GM12891 (cell line): ENCODE measurements around the gene TEC.
A peak's percentile ranks its signal among the peaks of the same experiment; 100 is the strongest.

Experiments used
- DNase-seq: peaks from one replicate; pipeline ENCODE4 v3.0.0; 2011; ENCODE audit warnings: low spot score; ENCODE audit not compliant: insufficient read length
- FAIRE-seq: peaks from 2 replicates; lab custom pipeline; 2011; peaks lifted over from hg19 to GRCh38; lab: Jason Lieb, UNC
- PAX5 ChIP-seq: IDR thresholded peaks from 2 replicates; pipeline ENCODE4 v1.6.1; 2011; ENCODE audit warnings: low read length, moderate library complexity, mild to moderate bottlenecking; ENCODE audit not compliant: insufficient read depth, severe bottlenecking
- POLR2A ChIP-seq: IDR thresholded peaks from 2 replicates; pipeline ENCODE4 v1.6.1; 2011; ENCODE audit warnings: low read depth, low read length, control low read depth
- POLR2AphosphoS5 ChIP-seq: IDR thresholded peaks from 2 replicates; pipeline ENCODE4 v1.6.1; 2011; ENCODE audit warnings: low read depth, low read length, control low read depth
- POU2F2 ChIP-seq: IDR thresholded peaks from 2 replicates; pipeline ENCODE4 v1.6.1; 2011; ENCODE audit warnings: low read depth, mild to moderate bottlenecking, control low read depth, low read length, moderate library complexity
- SPI1 ChIP-seq: IDR thresholded peaks from 2 replicates; pipeline ENCODE4 v1.6.1; 2011; ENCODE audit warnings: low read depth, low read length, control low read depth
- TAF1 ChIP-seq: IDR thresholded peaks from 2 replicates; pipeline ENCODE4 v1.6.1; 2011; ENCODE audit warnings: low read depth, low read length, control low read depth

TEC gene

GRCh38 chr4:48254381-48255071, 15.1 kb downstream of the TEC start:
- DNase-seq (no peak), FAIRE-seq (no peak)
- TF ChIP-seq SPI1 (no peak), PAX5 (no peak), POLR2AphosphoS5 (no peak), POLR2A (no peak), TAF1 (no peak), POU2F2 (no peak)

GRCh38 chr4:48252313-48252712, 17.3 kb downstream of the TEC start:
- DNase-seq (no peak), FAIRE-seq (no peak)
- TF ChIP-seq PAX5 = no peak

GRCh38 chr4:48250980-48251379, 18.7 kb downstream of the TEC start:
- FAIRE-seq (peak; percentile 26), DNase-seq (no peak)
- TF ChIP-seq POU2F2 = no peak
- no peak for TF ChIP-seq TAF1
- TF ChIP-seq SPI1 = no peak
- no peak for TF ChIP-seq POLR2A
- no peak for TF ChIP-seq POLR2AphosphoS5
- no peak for TF ChIP-seq PAX5

- DNase-seq (no peak), FAIRE-seq (peak; percentile 92)
- TF ChIP-seq SPI1 (peak; percentile 77), PAX5 (no peak), POLR2A (no peak), POU2F2 (no peak), TAF1 (no peak)
Observed at GRCh38 chr4:48250343-48250742, 19.3 kb downstream of the TEC start.

GRCh38 chr4:48249378-48249777, 20.3 kb downstream of the TEC start:
- no peak for DNase-seq
- no peak for TF ChIP-seq TAF1
- TF ChIP-seq SPI1 = no peak
- no peak for TF ChIP-seq POU2F2
- TF ChIP-seq POLR2AphosphoS5 = no peak
- no peak for TF ChIP-seq POLR2A
- TF ChIP-seq PAX5 = no peak
- peak; percentile 52 for FAIRE-seq

- FAIRE-seq = peak; percentile 68
- TF ChIP-seq POU2F2 = no peak
- TF ChIP-seq PAX5 = no peak
- TF ChIP-seq POLR2A = no peak
- TF ChIP-seq POLR2AphosphoS5 = no peak
- TF ChIP-seq SPI1 = no peak
- TF ChIP-seq TAF1 = no peak
- DNase-seq = no peak
Observed at GRCh38 chr4:48248559-48248953, 21.1 kb downstream of the TEC start.

GRCh38 chr4:48247878-48248558, 21.6 kb downstream of the TEC start:
- peak; percentile 87 for FAIRE-seq
- no peak for DNase-seq
- no peak for TF ChIP-seq SPI1
- TF ChIP-seq POLR2AphosphoS5 = no peak
- TF ChIP-seq TAF1 = no peak
- TF ChIP-seq POU2F2 = no peak
- TF ChIP-seq PAX5 = no peak
- TF ChIP-seq POLR2A = no peak

GRCh38 chr4:48247142-48247877, 22.3 kb downstream of the TEC start:
- FAIRE-seq = peak; percentile 69
- peak; percentile 93 for TF ChIP-seq SPI1
- TF ChIP-seq POLR2A = no peak
- no peak for DNase-seq

- FAIRE-seq = no peak
- TF ChIP-seq POLR2AphosphoS5 = no peak
- TF ChIP-seq SPI1 = no peak
- TF ChIP-seq TAF1 = no peak
- TF ChIP-seq PAX5 = no peak
- TF ChIP-seq POLR2A = no peak
Observed at GRCh38 chr4:48244665-48245064, 25.0 kb downstream of the TEC start.

GRCh38 chr4:48243887-48244286, 25.8 kb downstream of the TEC start:
- FAIRE-seq (no peak), DNase-seq (no peak)
- TF ChIP-seq SPI1 (no peak), POLR2A (no peak), POU2F2 (no peak), PAX5 (no peak), TAF1 (no peak), POLR2AphosphoS5 (no peak)

More at GRCh38 chr4:48244665-48245064, 25.0 kb downstream of the TEC start:
- no peak for DNase-seq
